AG04449 (cell line): ENCODE results near the gene SSRP1.
"Not testable (repeated sequence)": the region's sequence is repeated elsewhere in the genome, so short reads cannot be mapped to it uniquely, and the experiment has no call there.

Source experiments
- CTCF ChIA-PET: fragments of 350-600 bp; formaldehyde crosslinking; extraction: SDS; loops from one replicate; lab custom pipeline; 2021; ENCODE audit warnings: antibody characterized with exemption; lab: Yijun Ruan, JAX
- POLR2A ChIA-PET: fragments of 400-600, 350-600 bp; formaldehyde crosslinking; extraction: SDS; loops from one replicate; lab custom pipeline; 2020; ENCODE audit warnings: antibody characterized with exemption, inconsistent platforms; lab: Yijun Ruan, JAX
- DNase-seq: peaks from one replicate; pipeline ENCODE4 v3.0.0-alpha.2; 2010; ENCODE audit warnings: low read depth, low spot score
- H3K4me3 ChIP-seq: 2 replicates; pipeline ENCODE4 v1.5.1; 2011; ENCODE audit warnings: low read depth, mild to moderate bottlenecking, control low read depth, low read length
- CTCF ChIP-seq: IDR thresholded peaks from one replicate; pipeline ENCODE4 v1.5.1; 2011; ENCODE audit warnings: mild to moderate bottlenecking, moderate library complexity, low read length, control low read depth, inconsistent platforms; ENCODE audit not compliant: insufficient read depth; ENCODE audit errors: missing control alignments

The SSRP1 gene

DNA sequence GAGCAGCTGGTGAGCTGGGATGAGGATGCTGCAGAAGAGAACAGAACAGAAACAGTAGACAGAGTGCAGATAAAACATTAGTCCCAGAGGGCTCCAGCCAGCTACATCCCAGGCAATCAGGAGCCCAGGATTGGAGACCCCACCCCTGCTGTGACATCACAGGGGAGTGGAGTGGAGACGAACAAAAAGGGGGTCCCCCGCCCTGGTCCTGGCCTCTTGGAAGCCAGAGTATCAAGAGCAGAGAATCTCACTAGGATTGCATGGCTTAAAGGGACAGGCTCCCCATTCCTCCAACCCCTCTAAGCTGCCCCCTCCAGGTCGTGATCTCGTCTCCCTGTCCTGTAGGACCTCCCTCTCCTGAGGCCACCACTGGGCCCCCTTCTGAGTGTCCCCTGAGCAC lies 2.5 kb upstream of the SSRP1 start, which contains the start of gene P2RX3:
Gene P2RX3 (plus strand): TSS at position 211 of the 400 bp plus-strand sequence. CDS start 199 bp downstream, outside the sequence.
- POLR2A ChIA-PET = no interaction called here

GRCh38 chr11:57336856-57337255 lies 1.2 kb upstream of the SSRP1 start:
- CTCF ChIA-PET = interaction anchor here (2.1 to 4.7 kb wide), 3 partner anchors 11 to 190 kb away, joined by 7 to 35 read pairs (median 15); no protein-coding TSS in a partner anchor
- H3K4me3 ChIP-seq, DNase-seq, POLR2A ChIA-PET: not testable (repeated sequence)

More for the DNA sequence above, 2.5 kb upstream of the SSRP1 start, which contains the start of gene P2RX3:
- H3K4me3 ChIP-seq = no peak within 1 kb of the TSS
- DNase-seq = no peak
- TF ChIP-seq CTCF = no peak
- CTCF ChIA-PET = interaction anchor here (0.6 to 4.7 kb wide), 8 partner anchors 9 to 306 kb away, joined by 3 to 35 read pairs (median 6); partner anchors contain the start of gene TNKS1BP1

DNA sequence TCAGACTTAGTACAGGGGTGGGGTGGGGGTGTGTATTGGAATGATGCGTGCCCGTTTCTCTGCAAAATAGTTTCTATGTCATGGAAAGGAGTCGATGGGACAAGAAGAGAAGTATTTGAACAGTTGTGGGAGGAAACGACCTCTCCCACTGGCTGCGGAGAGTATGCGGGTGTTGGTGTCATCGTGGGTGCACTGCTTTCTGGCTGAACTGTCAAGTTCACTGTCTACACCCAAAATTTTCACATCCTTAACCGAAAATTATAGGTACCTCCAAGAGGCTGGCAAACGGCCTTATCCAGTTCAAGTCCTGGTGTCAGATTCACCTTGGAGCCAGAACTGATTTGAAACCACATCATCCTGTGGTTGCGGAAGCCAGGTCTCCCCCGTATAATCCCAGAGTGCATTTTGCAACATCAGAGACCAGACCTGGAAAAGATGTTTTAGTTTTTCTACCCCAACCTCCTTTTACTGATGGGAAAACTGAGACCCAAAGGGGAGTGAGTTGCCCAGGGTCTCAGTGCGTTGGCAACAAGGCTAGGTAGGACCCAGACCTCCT lies 497 bp upstream of the SSRP1 start:
- peak overlapping the region; percentile 78 for H3K4me3 ChIP-seq
- no peak for DNase-seq
- CTCF ChIA-PET = interaction anchor here (2.1 to 4.7 kb wide), 3 partner anchors 11 to 191 kb away, joined by 7 to 35 read pairs (median 15); no protein-coding TSS in a partner anchor
- POLR2A ChIA-PET = interaction anchor here (1.0 to 2.3 kb wide), 4 partner anchors 11 to 42 kb away, joined by 3 to 20 read pairs (median 3); partner anchors contain the start of gene TNKS1BP1
- TF ChIP-seq CTCF = no peak

GRCh38 chr11:57335023-57335342 lies 709 bp downstream of the SSRP1 start:
- ChIA-PET POLR2A (interaction anchor here (2.3 kb wide), 1 partner anchor 9 kb away, joined by 20 read pairs; the partner anchor contains the start of gene TNKS1BP1), CTCF (interaction anchor here (0.8 to 3.8 kb wide), 5 partner anchors 10 to 494 kb away, joined by 3 to 15 read pairs (median 4); partner anchors contain the start of gene TNKS1BP1)
- no peak for DNase-seq
- peak overlapping the region; percentile 78 for H3K4me3 ChIP-seq
- TF ChIP-seq CTCF = no peak

DNA sequence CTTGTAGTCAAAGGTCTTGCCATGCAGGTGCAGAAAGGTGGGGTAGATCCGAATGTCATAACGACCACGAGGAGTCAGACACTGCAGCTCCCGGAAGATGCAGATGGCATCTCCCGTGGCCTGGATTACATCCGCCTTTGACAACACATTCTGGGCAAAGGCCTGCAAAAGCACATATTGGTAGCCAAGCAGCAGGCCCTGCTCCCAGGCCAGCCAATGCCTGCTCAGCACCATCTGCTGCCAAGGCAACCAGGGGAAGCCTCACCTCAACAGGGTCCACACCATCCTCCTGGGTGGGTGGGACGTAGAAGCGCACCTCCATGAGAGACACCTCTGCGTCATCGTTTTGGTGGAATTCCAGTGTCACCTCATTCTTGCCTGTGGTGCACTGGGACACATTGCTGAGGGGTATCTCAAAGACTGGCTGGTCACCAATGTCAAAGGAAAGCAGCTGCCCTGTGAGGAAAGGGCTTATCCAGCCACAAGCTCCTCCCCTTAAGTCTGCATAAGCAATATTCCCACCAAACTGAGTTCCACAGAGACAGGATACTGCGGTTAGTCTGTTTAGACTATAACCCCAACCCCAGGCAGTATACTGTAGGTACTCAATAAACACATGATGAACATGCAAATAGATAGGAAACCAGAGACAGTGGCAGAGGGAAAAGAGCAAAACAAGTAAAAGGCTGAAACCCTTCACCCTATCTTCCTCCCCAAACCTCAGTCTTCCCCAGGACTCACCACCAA lies 2.8 kb downstream of the SSRP1 start:
- no peak overlapping the region for H3K4me3 ChIP-seq
- TF ChIP-seq CTCF = no peak
- DNase-seq = no peak
- ChIA-PET POLR2A (no interaction called here), CTCF (interaction anchor here (0.8 to 2.7 kb wide), 5 partner anchors 13 to 308 kb away, joined by 3 to 15 read pairs (median 3); partner anchors contain the start of gene RTN4RL2)

DNA sequence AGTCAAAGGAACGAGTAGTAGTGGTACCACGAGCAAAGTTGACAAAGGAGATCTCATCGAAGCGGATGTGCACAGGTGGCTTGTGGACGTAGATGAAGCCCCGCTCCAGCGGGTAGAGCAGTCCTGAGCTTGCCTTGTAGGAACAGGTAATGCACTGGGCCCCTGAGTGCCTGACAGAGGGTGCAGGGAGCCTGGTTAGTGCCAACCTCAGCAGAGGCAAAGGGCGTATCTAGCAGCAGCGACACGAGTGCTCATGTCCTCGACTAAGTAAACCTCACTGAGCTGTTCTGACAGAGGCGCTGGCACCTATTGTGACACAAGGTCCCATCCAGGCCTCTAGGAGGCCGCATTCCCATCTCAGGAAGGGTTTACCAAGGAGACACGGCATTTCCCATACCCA lies 4.0 kb downstream of the SSRP1 start:
- ChIA-PET CTCF (interaction anchor here (1.3 to 1.6 kb wide), 2 partner anchors 16 to 162 kb away, joined by 4 to 5 read pairs; no protein-coding TSS in a partner anchor), POLR2A (no interaction called here)
- H3K4me3 ChIP-seq = no peak overlapping the region
- TF ChIP-seq CTCF = no peak
- no peak for DNase-seq
